Right lobe of liver (tissue), 4 donors: ENCODE results near the gene RIBC1.

ENCODE experiments used
- CTCF ChIP-seq, 4 donors: fragments of 200-600 bp in 3 of 4; fragments of 450-650 bp in 1 of 4; IDR thresholded peaks; one replicate each; pipeline versions ENCODE4 v1.5.1 to v1.8.0; 2016 to 2022; ENCODE audit warnings: antibody characterized with exemption in 4 of 4, mild to moderate bottlenecking in 2 of 4
- POLR2A ChIP-seq: fragments of 450-650 bp; IDR thresholded peaks from one replicate; pipeline ENCODE4 v1.6.1; 2017; ENCODE audit warnings: antibody characterized with exemption, mild to moderate bottlenecking
- donor health status: DM: no; HTN: no; CAD: no.
- donor health status: DM: no; HTN: no; CAD: no.
- donor health status: DM: no; HTN: yes; CAD: no.

GRCh38 chrX:53441531-53442321 is 19.1 kb downstream of the RIBC1 start:
- TF ChIP-seq POLR2A (peak; percentile 47), CTCF (IDR thresholded peaks at IDR 0.05) (peak in 1 of 4 donors; percentile 6)
